GM18502 (cell line): ENCODE results near the gene CDH4.

Experiments
- ATAC-seq: cut with Tn5 transposase; IDR thresholded peaks from one replicate; pipeline ENCODE4 v1.9.1; 2021; ENCODE audit warnings: mild to moderate bottlenecking; ENCODE audit not compliant: unreplicated experiment, poor library complexity

The CDH4 gene

GRCh38 chr20:61897401-61898295, 645.6 kb downstream of the CDH4 start:
- ATAC-seq = no peak

- no peak for ATAC-seq
Observed at GRCh38 chr20:61898405-61898804, 646.3 kb downstream of the CDH4 start.

GRCh38 chr20:61900011-61900944, 648.2 kb downstream of the CDH4 start:
- no peak for ATAC-seq

GRCh38 chr20:61900945-61901293, 648.9 kb downstream of the CDH4 start:
- ATAC-seq = no peak

- ATAC-seq = no peak
Observed at GRCh38 chr20:61901392-61902220, 649.5 kb downstream of the CDH4 start.

GRCh38 chr20:61902221-61902869, 650.3 kb downstream of the CDH4 start:
- no peak for ATAC-seq

- ATAC-seq = no peak
Observed at GRCh38 chr20:61903575-61904340, 651.7 kb downstream of the CDH4 start.

- no peak for ATAC-seq
Observed at GRCh38 chr20:61904456-61904855, 652.4 kb downstream of the CDH4 start.

GRCh38 chr20:61905781-61906523, 653.9 kb downstream of the CDH4 start:
- ATAC-seq = no peak

- no peak for ATAC-seq
Observed at GRCh38 chr20:61907081-61907891, 655.2 kb downstream of the CDH4 start.

GRCh38 chr20:61908057-61909026, 656.3 kb downstream of the CDH4 start:
- ATAC-seq = no peak

GRCh38 chr20:61909028-61909427, 657.0 kb downstream of the CDH4 start:
- no peak for ATAC-seq

- no peak for ATAC-seq
Observed at GRCh38 chr20:61909821-61910220, 657.8 kb downstream of the CDH4 start.

- no peak for ATAC-seq
Observed at GRCh38 chr20:61911824-61912223, 659.8 kb downstream of the CDH4 start.

GRCh38 chr20:61912665-61913422, 660.8 kb downstream of the CDH4 start:
- peak; percentile 67 for ATAC-seq
